Measurements from ENCODE around the gene BEX3. TPM values are rescaled to one million over a fixed set of nuclear protein-coding genes. Genes with fewer than 3 reads are reported as not detected.
"Not testable (repeated sequence)": the region's sequence is repeated elsewhere in the genome, so short reads cannot be mapped to it uniquely, and the experiment has no call there.

The BEX3 gene
- total and polyA plus RNA-seq, 7 experiments from 2014 or later = 5.9 to 192 (median 66.0) TPM

- H3K27me3 ChIP-seq (ENCODE audit: control insufficient read depth in 2 of 2, insufficient read depth in 2 of 2, low read length in 2 of 2) = no peaks in the 10 kb centered on the region
- intact Hi-C loops (cut with micrococcal nuclease) = no loop called here
- POLR2A ChIA-PET = no interaction called here
- Mint-ChIP-seq H3K9me3 (peaks cover 0 to 1% (median 0%) of the 10 kb centered on the region in 11 donors), H3K27me3 (peaks cover 0 to 4% (median 0%) of the 10 kb centered on the region in 5 donors), H3K4me3 (no peak overlapping the region), H3K4me1 (peaks cover 3 to 10% (median 7%) of the 10 kb centered on the region in 7 donors), H3K36me3 (no peaks in the 10 kb centered on the region), H3K27ac (no peak overlapping the region)
- no peaks in the 10 kb centered on the region for H3K4me1 ChIP-seq (ENCODE audit: control insufficient read depth in 2 of 2, insufficient read depth in 2 of 2, low read length in 2 of 2)
- H3K4me3 ChIP-seq (ENCODE audit: low read length) = no peak overlapping the region
- DNase-seq = no peak
- peaks cover 0 to 3% (median 0%) of the 10 kb centered on the region in 3 experiments for H3K36me3 ChIP-seq (ENCODE audit: control insufficient read depth in 2 of 3, insufficient read depth in 3 of 3, low read length in 3 of 3)
- H3K9me3 ChIP-seq (ENCODE audit: control insufficient read depth in 2 of 3, low read length in 3 of 3) = no peaks in the 10 kb centered on the region
- CTCF ChIA-PET = interaction anchor here (1.1 kb wide), 1 partner anchor 91 kb away, joined by 6 read pairs; no protein-coding TSS in a partner anchor
- ATAC-seq = no peak
- no peak overlapping the region for H3K27ac ChIP-seq (ENCODE audit: low read depth, low read length)
Measured at GRCh38 chrX:103373581-103373980, 2.8 kb upstream of the BEX3 start.

GRCh38 chrX:103376979-103377324 is 614 bp downstream of the BEX3 start:
- DNase-seq = peak in 3 of 9 donors; percentile 2 to 11 (median 4)
- peaks cover 0 to 1% (median 0%) of the 10 kb centered on the region in 11 donors for H3K9me3 Mint-ChIP-seq

GRCh38 chrX:103378990-103379389 is 2.7 kb downstream of the BEX3 start:
- H3K4me3 ChIP-seq (ENCODE audit: low read length) = no peak overlapping the region
- DNase-seq = no peak
- POLR2A ChIA-PET = no interaction called here
- no peaks in the 10 kb centered on the region for H3K36me3 Mint-ChIP-seq
- H3K27me3 ChIP-seq (ENCODE audit: control insufficient read depth in 2 of 2, insufficient read depth in 2 of 2, low read length in 2 of 2) = no peaks in the 10 kb centered on the region
- peaks cover 0 to 4% (median 0%) of the 10 kb centered on the region in 5 donors for H3K27me3 Mint-ChIP-seq
- no peak for ATAC-seq
- H3K27ac ChIP-seq (ENCODE audit: low read depth, low read length) = no peak overlapping the region
- intact Hi-C loops (cut with micrococcal nuclease) = no loop called here
- H3K4me1 ChIP-seq (ENCODE audit: control insufficient read depth in 2 of 2, insufficient read depth in 2 of 2, low read length in 2 of 2) = no peaks in the 10 kb centered on the region
- peak overlapping the region in 3 of 10 donors; percentile 29 to 68 (median 48) for H3K4me3 Mint-ChIP-seq
- peaks cover 3 to 14% (median 7%) of the 10 kb centered on the region in 7 donors for H3K4me1 Mint-ChIP-seq
- H3K9me3 ChIP-seq (ENCODE audit: control insufficient read depth in 2 of 3, low read length in 3 of 3) = no peaks in the 10 kb centered on the region
- CTCF ChIA-PET = no interaction called here
- peaks cover 0 to 3% (median 0%) of the 10 kb centered on the region in 3 experiments for H3K36me3 ChIP-seq (ENCODE audit: control insufficient read depth in 2 of 3, insufficient read depth in 3 of 3, low read length in 3 of 3)
- H3K9me3 Mint-ChIP-seq = peaks cover 0 to 1% (median 0%) of the 10 kb centered on the region in 11 donors
- H3K27ac Mint-ChIP-seq = peak overlapping the region in 4 of 9 donors; percentile 11 to 84 (median 44)

More at GRCh38 chrX:103376979-103377324, 614 bp downstream of the BEX3 start:
- Histone ChIP-seq H3K36me3 (ENCODE audit: control insufficient read depth in 2 of 3, insufficient read depth in 3 of 3, low read length in 3 of 3) (peaks cover 0 to 3% (median 0%) of the 10 kb centered on the region in 3 experiments), H3K4me1 (ENCODE audit: control insufficient read depth in 2 of 2, insufficient read depth in 2 of 2, low read length in 2 of 2) (no peaks in the 10 kb centered on the region), H3K4me3 (ENCODE audit: low read length) (peak overlapping the region; percentile 23), H3K27ac (ENCODE audit: low read depth, low read length) (peak overlapping the region; percentile 58), H3K9me3 (ENCODE audit: control insufficient read depth in 2 of 3, low read length in 3 of 3) (no peaks in the 10 kb centered on the region), H3K27me3 (ENCODE audit: control insufficient read depth in 2 of 2, insufficient read depth in 2 of 2, low read length in 2 of 2) (no peaks in the 10 kb centered on the region)
- Mint-ChIP-seq H3K4me3 (peak overlapping the region; percentile 74 to 91 (median 82)), H3K36me3 (no peaks in the 10 kb centered on the region), H3K4me1 (peaks cover 3 to 14% (median 7%) of the 10 kb centered on the region in 7 donors), H3K27ac (peak overlapping the region in 8 of 9 donors; percentile 36 to 89 (median 68)), H3K27me3 (peaks cover 0 to 4% (median 0%) of the 10 kb centered on the region in 5 donors)
- ChIA-PET POLR2A (interaction anchor here (1.6 to 2.3 kb wide), 3 partner anchors 30 to 87 kb away, joined by 4 to 24 read pairs (median 7); no protein-coding TSS in a partner anchor), CTCF (interaction anchor here (2.3 kb wide), 1 partner anchor 87 kb away, joined by 9 read pairs; no protein-coding TSS in a partner anchor)
- ATAC-seq = peak; percentile 18
- intact Hi-C loops (cut with micrococcal nuclease) = loop anchor here in 1 of 2 donors (1.0 to 2.0 kb wide), 3 partner anchors 20 to 87 kb away; partner anchors contain the start of gene TCEAL9

- Histone ChIP-seq H3K36me3 (ENCODE audit: control insufficient read depth in 2 of 3, insufficient read depth in 3 of 3, low read length in 3 of 3) (no peaks in the 10 kb centered on the region), H3K4me1 (ENCODE audit: control insufficient read depth in 2 of 2, insufficient read depth in 2 of 2, low read length in 2 of 2) (no peaks in the 10 kb centered on the region), H3K27me3 (ENCODE audit: control insufficient read depth in 2 of 2, insufficient read depth in 2 of 2, low read length in 2 of 2) (no peaks in the 10 kb centered on the region), H3K4me3 (ENCODE audit: low read length) (no peak overlapping the region), H3K9me3 (ENCODE audit: control insufficient read depth in 2 of 3, low read length in 3 of 3) (no peaks in the 10 kb centered on the region), H3K27ac (ENCODE audit: low read depth, low read length) (no peak overlapping the region)
- no peaks in the 10 kb centered on the region for H3K36me3 Mint-ChIP-seq
- H3K4me1 Mint-ChIP-seq = peaks cover 0 to 6% (median 0%) of the 10 kb centered on the region in 7 donors
- POLR2A ChIA-PET = interaction anchor here (0.6 kb wide), 1 partner anchor 11 kb away, joined by 5 read pairs; no protein-coding TSS in a partner anchor
- H3K9me3 Mint-ChIP-seq = no peaks in the 10 kb centered on the region
- intact Hi-C loops (cut with micrococcal nuclease) = no loop called here
- no peak overlapping the region for H3K4me3 Mint-ChIP-seq
- ATAC-seq = no peak
- peaks cover 0 to 3% (median 0%) of the 10 kb centered on the region in 5 donors for H3K27me3 Mint-ChIP-seq
- H3K27ac Mint-ChIP-seq = no peak overlapping the region
- CTCF ChIA-PET = interaction anchor here (0.5 to 0.7 kb wide), 2 partner anchors 38 to 88 kb away, joined by 3 read pairs; no protein-coding TSS in a partner anchor
- DNase-seq = no peak
Measured at GRCh38 chrX:103382877-103383276, 6.5 kb downstream of the BEX3 start.

- DNase-seq = no peak
- Histone ChIP-seq H3K27ac (ENCODE audit: low read depth, low read length) (no peak overlapping the region), H3K27me3 (ENCODE audit: control insufficient read depth in 2 of 2, insufficient read depth in 2 of 2, low read length in 2 of 2) (no peaks in the 10 kb centered on the region), H3K4me3 (ENCODE audit: low read length) (no peak overlapping the region), H3K4me1 (ENCODE audit: control insufficient read depth in 2 of 2, insufficient read depth in 2 of 2, low read length in 2 of 2) (no peaks in the 10 kb centered on the region), H3K36me3 (ENCODE audit: control insufficient read depth in 2 of 3, insufficient read depth in 3 of 3, low read length in 3 of 3) (no peaks in the 10 kb centered on the region), H3K9me3 (ENCODE audit: control insufficient read depth in 2 of 3, low read length in 3 of 3) (no peaks in the 10 kb centered on the region)
- H3K9me3 Mint-ChIP-seq = no peaks in the 10 kb centered on the region
- H3K27ac Mint-ChIP-seq = no peak overlapping the region
- peaks cover 4 to 13% (median 8%) of the 10 kb centered on the region in 5 donors for H3K27me3 Mint-ChIP-seq
- no peaks in the 10 kb centered on the region for H3K4me1 Mint-ChIP-seq
- ChIA-PET POLR2A (no interaction called here), CTCF (no interaction called here)
- H3K36me3 Mint-ChIP-seq = no peaks in the 10 kb centered on the region
- intact Hi-C loops (cut with micrococcal nuclease) = no loop called here
- ATAC-seq = no peak
- no peak overlapping the region for H3K4me3 Mint-ChIP-seq
Measured at GRCh38 chrX:103384672-103385071, 8.3 kb downstream of the BEX3 start.

GRCh38 chrX:103385283-103385830 is 9.0 kb downstream of the BEX3 start:
- ATAC-seq; CTCF ChIA-PET; H3K27ac Mint-ChIP-seq; DNase-seq; H3K27me3 ChIP-seq (ENCODE audit: control insufficient read depth in 2 of 2, insufficient read depth in 2 of 2, low read length in 2 of 2); H3K36me3 Mint-ChIP-seq; intact Hi-C loops (cut with micrococcal nuclease); H3K4me1 Mint-ChIP-seq; H3K36me3 ChIP-seq (ENCODE audit: control insufficient read depth in 2 of 3, insufficient read depth in 3 of 3, low read length in 3 of 3); H3K9me3 Mint-ChIP-seq; H3K4me1 ChIP-seq (ENCODE audit: control insufficient read depth in 2 of 2, insufficient read depth in 2 of 2, low read length in 2 of 2); H3K4me3 ChIP-seq (ENCODE audit: low read length); H3K9me3 ChIP-seq (ENCODE audit: control insufficient read depth in 2 of 3, low read length in 3 of 3); H3K4me3 Mint-ChIP-seq; H3K27ac ChIP-seq (ENCODE audit: low read depth, low read length): not testable (repeated sequence)
- POLR2A ChIA-PET = interaction anchor here (1.5 kb wide), 1 partner anchor 16 kb away, joined by 3 read pairs; no protein-coding TSS in a partner anchor
- peaks cover 5 to 15% (median 11%) of the 10 kb centered on the region in 5 donors for H3K27me3 Mint-ChIP-seq
